Natural killer cell (primary cell): Measurements from ENCODE around the gene SH3TC1. TPM values are rescaled to one million over a fixed set of nuclear protein-coding genes. Genes with fewer than 3 reads are reported as not detected.

Experiments
- ATAC-seq, 3 donors: fragments of 150-1000 bp in 2 of 3; fragments of 200-7000 bp in 1 of 3; cut with Tn5 transposase; 1 replicate in 1 of 3; 2 replicates in 2 of 3; pipeline ENCODE4 v1.10.0; 2021; ENCODE audit warnings: mild to moderate bottlenecking in 2 of 3, moderate library complexity in 2 of 3
- DNase-seq, 2 donors: peaks; one replicate each; pipeline versions ENCODE4 v3.0.0 to v3.0.0-alpha.2; 2013 to 2021; ENCODE audit warnings: mixed read lengths in 1 of 2
- H3K27ac ChIP-seq: one replicate; pipeline ENCODE4 v1.5.1; 2013; ENCODE audit warnings: mild to moderate bottlenecking, low read length
- H3K27me3 ChIP-seq: one replicate; pipeline ENCODE4 v1.6.1; 2013; ENCODE audit warnings: low read length; ENCODE audit not compliant: control insufficient read depth, insufficient read depth
- H3K36me3 ChIP-seq: one replicate; pipeline ENCODE4 v1.6.1; 2013; ENCODE audit warnings: low read length; ENCODE audit not compliant: control insufficient read depth, insufficient read depth
- H3K4me1 ChIP-seq: one replicate; pipeline ENCODE4 v1.6.1; 2013; ENCODE audit warnings: low read length; ENCODE audit not compliant: control insufficient read depth, insufficient read depth
- H3K4me3 ChIP-seq: one replicate; pipeline ENCODE4 v1.5.1; 2013; ENCODE audit warnings: low read length
- H3K9me3 ChIP-seq: one replicate; pipeline ENCODE4 v1.6.1; 2013; ENCODE audit warnings: low read length; ENCODE audit not compliant: control insufficient read depth, insufficient read depth
- H3K27ac Mint-ChIP-seq, 2 donors: one replicate each; pipeline ENCODE4 v1.8.0; 2022; ENCODE audit warnings: mild to moderate bottlenecking in 2 of 2, mixed read lengths in 2 of 2, moderate library complexity in 1 of 2
- H3K27me3 Mint-ChIP-seq, 2 donors: one replicate each; pipeline ENCODE4 v1.8.0; 2022; ENCODE audit warnings: low read depth in 2 of 2, mixed read lengths in 2 of 2
- H3K36me3 Mint-ChIP-seq: one replicate; pipeline ENCODE4 v1.8.0; 2022; ENCODE audit warnings: mixed read lengths
- H3K4me1 Mint-ChIP-seq, 2 donors: one replicate each; pipeline ENCODE4 v1.8.0; 2022; ENCODE audit warnings: mixed read lengths in 2 of 2
- H3K4me3 Mint-ChIP-seq: one replicate; pipeline ENCODE4 v1.8.0; 2022; ENCODE audit warnings: mild to moderate bottlenecking, moderate library complexity, mixed read lengths
- H3K9me3 Mint-ChIP-seq, 2 donors: one replicate each; pipeline ENCODE4 v1.8.0; 2022; ENCODE audit warnings: mixed read lengths in 2 of 2
- WGBS: methylation state at CpG from one replicate; pipeline ENCODE4 v1.1.7; 2013; ENCODE audit warnings: missing lambda C conversion rate; ENCODE audit not compliant: insufficient coverage; 5-methylcytosine and 5-hydroxymethylcytosine counted together
- intact Hi-C: fragments of 100-400 bp; cut with micrococcal nuclease; formaldehyde crosslinking; loops from one replicate; pipeline ENCODE4 v1.14.2; 2022
- total RNA-seq, 4 donors: library from RNA; stranded (reverse); fragments of 120-200 nt in 1 of 4; gene quantifications; one replicate each; pipeline versions ENCODE4 v1.2.3 to v1.2.4, GENCODE V29; 2013 to 2022
- TF ChIP-seq, protein P1 (sequence below): fragments of 200-600 bp; IDR thresholded peaks from one replicate; pipeline ENCODE4 v1.8.0; 2022; ENCODE audit warnings: antibody characterized with exemption

Gene SH3TC1
- total RNA-seq, 3 donors from 2014 or later (not counting 1 experiment from before 2014, with no cell fraction given) = 50.1 to 61.7 (median 54.9) TPM

DNA sequence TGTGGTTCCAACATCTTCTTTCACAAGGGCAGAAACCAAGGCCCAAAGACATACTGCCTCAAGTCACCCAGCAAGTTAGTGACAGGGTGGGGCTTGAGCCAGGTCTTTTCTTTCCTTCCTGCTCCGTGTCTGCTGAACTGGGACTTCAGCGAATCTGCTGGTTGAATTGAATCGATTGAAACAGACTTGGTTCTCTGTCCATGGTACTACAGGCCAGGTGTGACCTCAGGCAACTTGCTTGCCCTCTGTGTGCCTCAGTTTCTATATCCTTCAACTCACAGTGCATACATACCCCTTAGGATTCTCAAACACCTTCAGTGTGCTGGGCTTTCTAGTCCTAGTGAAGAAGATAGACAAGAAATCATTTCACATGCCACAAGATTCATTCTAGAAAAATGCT lies 38.5 kb upstream of the SH3TC1 start:
- Histone ChIP-seq H3K9me3 (no peaks in the 10 kb centered on the region), H3K27me3 (peaks cover 12% of the 10 kb centered on the region), H3K27ac (no peak overlapping the region), H3K36me3 (no peaks in the 10 kb centered on the region), H3K4me1 (peaks cover 24% of the 10 kb centered on the region), H3K4me3 (no peak overlapping the region)
- Mint-ChIP-seq H3K4me3 (peak overlapping the region; percentile 53), H3K4me1 (peaks cover 15 to 19% of the 10 kb centered on the region in 2 donors), H3K27ac (no peak overlapping the region), H3K36me3 (no peaks in the 10 kb centered on the region), H3K9me3 (no peaks in the 10 kb centered on the region), H3K27me3 (peaks cover 0 to 8% of the 10 kb centered on the region in 2 donors)
- intact Hi-C loops = no loop called here
- TF ChIP-seq, protein P1, sequence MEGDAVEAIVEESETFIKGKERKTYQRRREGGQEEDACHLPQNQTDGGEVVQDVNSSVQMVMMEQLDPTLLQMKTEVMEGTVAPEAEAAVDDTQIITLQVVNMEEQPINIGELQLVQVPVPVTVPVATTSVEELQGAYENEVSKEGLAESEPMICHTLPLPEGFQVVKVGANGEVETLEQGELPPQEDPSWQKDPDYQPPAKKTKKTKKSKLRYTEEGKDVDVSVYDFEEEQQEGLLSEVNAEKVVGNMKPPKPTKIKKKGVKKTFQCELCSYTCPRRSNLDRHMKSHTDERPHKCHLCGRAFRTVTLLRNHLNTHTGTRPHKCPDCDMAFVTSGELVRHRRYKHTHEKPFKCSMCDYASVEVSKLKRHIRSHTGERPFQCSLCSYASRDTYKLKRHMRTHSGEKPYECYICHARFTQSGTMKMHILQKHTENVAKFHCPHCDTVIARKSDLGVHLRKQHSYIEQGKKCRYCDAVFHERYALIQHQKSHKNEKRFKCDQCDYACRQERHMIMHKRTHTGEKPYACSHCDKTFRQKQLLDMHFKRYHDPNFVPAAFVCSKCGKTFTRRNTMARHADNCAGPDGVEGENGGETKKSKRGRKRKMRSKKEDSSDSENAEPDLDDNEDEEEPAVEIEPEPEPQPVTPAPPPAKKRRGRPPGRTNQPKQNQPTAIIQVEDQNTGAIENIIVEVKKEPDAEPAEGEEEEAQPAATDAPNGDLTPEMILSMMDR = no peak
- no peak for ATAC-seq
- 79% methylated on average over 3 of the region's 3 CpGs for WGBS
- DNase-seq = no peak

- Histone ChIP-seq H3K27ac (no peak overlapping the region), H3K4me3 (no peak overlapping the region), H3K27me3 (peaks cover 3% of the 10 kb centered on the region), H3K4me1 (peaks cover 20% of the 10 kb centered on the region), H3K36me3 (no peaks in the 10 kb centered on the region), H3K9me3 (no peaks in the 10 kb centered on the region)
- TF ChIP-seq, protein P1 = no peak
- intact Hi-C loops = no loop called here
- Mint-ChIP-seq H3K27me3 (peaks cover 0 to 6% of the 10 kb centered on the region in 2 donors), H3K4me1 (peaks cover 15% of the 10 kb centered on the region in 2 donors), H3K36me3 (no peaks in the 10 kb centered on the region), H3K9me3 (peaks cover 0 to 3% of the 10 kb centered on the region in 2 donors), H3K4me3 (no peak overlapping the region), H3K27ac (no peak overlapping the region)
- DNase-seq = no peak
- 73% methylated on average over 8 of the region's 8 CpGs for WGBS
- no peak for ATAC-seq
Measured at GRCh38 chr4:8162625-8163024, 36.5 kb upstream of the SH3TC1 start.

DNA sequence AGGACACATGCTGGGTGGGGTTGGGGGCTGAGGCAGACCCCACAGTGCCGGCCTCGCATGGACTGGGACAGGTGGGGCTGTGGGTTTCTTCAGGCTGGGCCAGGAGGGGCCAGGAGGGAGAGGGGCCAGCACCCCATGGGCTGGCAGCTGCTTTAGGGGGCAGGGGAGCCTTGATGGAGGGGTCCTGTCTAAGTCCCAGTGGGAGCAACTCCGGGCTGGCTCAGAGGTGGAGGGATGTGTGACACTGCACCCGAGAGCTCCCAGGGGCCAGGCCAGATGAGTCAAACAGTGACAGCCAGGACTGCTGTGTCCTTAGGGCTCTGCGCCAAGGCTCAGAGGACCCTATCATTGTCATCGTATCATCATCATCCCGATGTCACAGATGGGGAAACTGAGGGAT lies 36.1 kb upstream of the SH3TC1 start:
- no peak overlapping the region for H3K27ac Mint-ChIP-seq
- H3K27me3 Mint-ChIP-seq = peaks cover 0 to 6% of the 10 kb centered on the region in 2 donors
- Histone ChIP-seq H3K4me3 (no peak overlapping the region), H3K27me3 (no peaks in the 10 kb centered on the region), H3K36me3 (no peaks in the 10 kb centered on the region), H3K4me1 (peaks cover 16% of the 10 kb centered on the region), H3K27ac (no peak overlapping the region), H3K9me3 (no peaks in the 10 kb centered on the region)
- no peaks in the 10 kb centered on the region for H3K36me3 Mint-ChIP-seq
- TF ChIP-seq, protein P1 = no peak
- H3K9me3 Mint-ChIP-seq = peaks cover 0 to 3% of the 10 kb centered on the region in 2 donors
- WGBS = 80% methylated on average over 7 of the region's 7 CpGs
- H3K4me3 Mint-ChIP-seq = no peak overlapping the region
- ATAC-seq (no peak), DNase-seq (no peak)
- intact Hi-C loops = no loop called here
- peaks cover 14 to 15% of the 10 kb centered on the region in 2 donors for H3K4me1 Mint-ChIP-seq
